HS-5 (cell line): ENCODE results near the gene ZNF70.

Experiments
- DNase-seq: peaks from one replicate; pipeline ENCODE4 v3.0.0-alpha.2; 2012; ENCODE audit warnings: low read depth

The ZNF70 gene

GRCh38 chr22:23779083-23779482 is 28.2 kb upstream of the ZNF70 start:
- DNase-seq: no peak

- no peak for DNase-seq
These were observed 27.6 kb upstream of the ZNF70 start for GRCh38 chr22:23778577-23778900.

GRCh38 chr22:23777776-23778576 is 27.1 kb upstream of the ZNF70 start:
- DNase-seq: no peak

GRCh38 chr22:23775779-23776375 is 25.0 kb upstream of the ZNF70 start:
- DNase-seq: no peak

- DNase-seq: no peak
These were observed 24.1 kb upstream of the ZNF70 start for GRCh38 chr22:23774922-23775436.

GRCh38 chr22:23774114-23774921 is 23.4 kb upstream of the ZNF70 start:
- no peak for DNase-seq

- DNase-seq: no peak
These were observed 22.7 kb upstream of the ZNF70 start for GRCh38 chr22:23773483-23774113.

DNA sequence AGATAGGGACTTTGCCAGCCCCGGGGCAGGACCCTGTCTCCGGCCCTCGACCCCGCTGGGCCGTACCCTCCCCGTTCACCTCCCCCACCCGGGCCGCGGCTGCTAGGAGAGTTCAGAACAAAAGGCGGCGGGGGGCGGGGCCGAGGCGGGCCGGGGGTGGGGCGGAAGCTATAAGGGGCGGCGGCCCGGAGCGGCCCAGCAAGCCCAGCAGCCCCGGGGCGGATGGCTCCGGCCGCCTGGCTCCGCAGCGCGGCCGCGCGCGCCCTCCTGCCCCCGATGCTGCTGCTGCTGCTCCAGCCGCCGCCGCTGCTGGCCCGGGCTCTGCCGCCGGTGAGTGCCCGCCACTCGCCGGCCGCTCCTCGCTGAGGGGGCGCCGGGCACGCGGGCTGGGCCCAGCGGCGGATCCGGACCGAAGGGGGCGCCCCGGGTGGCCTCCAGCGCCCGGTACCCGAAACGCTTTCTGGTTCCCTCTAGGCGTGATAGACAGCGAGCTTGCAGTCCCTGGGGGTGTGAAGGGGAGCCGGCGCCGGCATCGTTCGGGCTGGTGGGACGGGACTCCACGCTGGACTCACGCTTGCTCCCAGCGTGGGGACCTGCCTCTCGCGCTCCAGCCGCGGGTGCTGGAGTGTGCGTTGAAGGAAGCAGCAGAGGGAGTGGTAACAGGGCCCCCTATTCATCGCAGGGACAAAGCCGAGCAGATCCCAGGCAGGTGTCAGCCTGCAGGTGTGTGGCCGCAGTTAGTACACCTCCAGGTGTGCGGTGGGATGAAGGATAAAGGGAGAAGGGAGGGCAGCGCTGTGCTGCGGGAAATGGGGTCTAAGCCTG is 21.9 kb upstream of the ZNF70 start, which contains the start of gene MMP11:
Gene MMP11, plus strand, starts transcription at position 201 of the 825 bp plus-strand sequence. Its CDS starts 22 bp downstream, at position 223.
- DNase-seq: no peak

DNA sequence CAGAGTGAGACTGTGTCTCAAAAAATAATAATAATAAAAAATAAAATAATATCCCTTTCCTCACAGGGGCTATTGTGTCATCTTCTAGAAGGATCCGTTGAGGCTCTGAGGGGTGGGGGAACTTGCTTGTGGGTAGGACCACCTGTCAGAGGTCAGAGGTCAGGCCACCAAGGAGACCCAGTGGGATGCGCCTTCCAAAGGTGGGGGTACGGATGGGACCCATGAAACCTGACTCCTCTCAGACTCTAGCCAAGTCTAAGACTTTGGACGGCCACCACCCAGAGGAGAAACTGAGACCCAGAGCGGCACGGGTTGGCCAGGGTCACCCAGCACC is 21.4 kb upstream of the ZNF70 start:
- DNase-seq: no peak

DNA sequence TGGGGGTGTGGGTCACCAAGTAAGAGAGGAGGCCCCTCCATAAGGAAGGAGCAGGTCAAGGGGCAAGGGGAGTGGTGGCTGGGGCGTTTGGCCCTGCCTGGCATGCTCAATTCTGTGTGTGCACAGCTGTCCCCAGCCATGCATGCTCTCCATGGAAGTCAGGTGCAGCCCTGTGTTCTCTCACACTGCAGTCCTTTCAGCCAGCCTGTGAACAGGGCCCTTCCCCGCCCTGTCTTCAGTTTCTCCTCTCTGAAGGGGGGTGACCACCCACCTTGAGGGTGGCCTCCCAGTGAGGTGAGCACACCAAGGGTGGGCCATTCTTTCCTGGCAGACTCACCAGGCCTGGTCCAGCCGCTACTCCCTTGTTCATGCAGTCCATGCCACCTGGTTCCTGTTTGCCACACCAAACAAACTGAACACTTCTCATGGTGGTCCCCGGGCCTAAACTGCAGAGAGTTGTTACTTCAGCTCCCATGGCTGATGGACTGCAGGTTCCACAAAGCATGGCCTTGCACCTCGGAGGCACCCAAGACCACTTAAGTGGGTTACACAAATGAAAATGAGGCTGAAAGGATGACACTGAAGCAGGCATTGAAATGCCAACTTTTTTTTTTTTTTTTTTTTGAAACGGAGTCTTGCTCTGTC is 18.5 kb upstream of the ZNF70 start:
- no peak for DNase-seq

DNA sequence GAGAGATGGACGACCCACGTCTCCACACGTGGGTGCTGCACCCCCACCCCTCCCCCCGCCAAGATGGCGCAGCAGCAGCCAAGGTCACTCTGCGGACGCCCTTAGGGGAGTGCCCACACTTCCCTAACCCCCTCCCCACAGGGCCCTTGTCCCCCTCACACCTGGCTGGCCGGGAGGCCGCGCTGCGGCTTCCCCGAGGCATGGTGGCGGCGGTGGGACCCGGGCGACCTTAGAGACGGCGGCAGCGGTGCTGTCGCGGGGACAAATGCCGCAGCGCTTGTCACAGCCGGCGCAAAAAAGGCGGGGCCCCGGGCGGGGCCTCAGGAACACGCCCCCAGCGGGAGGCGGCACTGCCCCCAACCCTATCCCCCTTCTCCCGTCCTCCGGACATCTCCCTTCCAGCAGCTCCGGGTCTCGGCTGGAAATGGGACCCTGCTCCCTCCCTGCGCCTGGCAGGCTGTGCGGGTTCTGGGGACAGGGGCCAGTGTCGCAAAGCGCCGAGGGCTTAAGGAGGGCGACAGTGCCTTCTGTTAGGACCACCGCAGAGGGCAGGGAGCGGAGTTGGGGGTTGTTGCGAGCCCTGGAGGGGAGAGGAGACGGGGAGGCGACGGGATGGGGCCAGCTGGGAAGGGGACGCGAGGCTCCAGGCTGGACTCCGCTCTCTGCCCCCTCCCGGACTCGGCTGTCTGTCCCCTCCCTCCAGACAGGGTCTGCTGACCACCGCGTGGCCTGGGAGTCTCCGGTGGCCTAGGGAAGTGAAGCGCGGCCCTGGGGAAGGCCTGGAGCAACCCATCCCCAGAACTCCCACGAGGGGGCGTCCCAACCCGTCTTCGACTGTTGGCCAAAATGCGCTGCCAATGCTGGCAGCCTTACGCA is 17.0 kb upstream of the ZNF70 start, which contains the start of gene CHCHD10:
Gene CHCHD10, minus strand, starts transcription at position 300 of the 876 bp plus-strand sequence. Its CDS starts 98 bp downstream, at position 202.
- DNase-seq: no peak

DNA sequence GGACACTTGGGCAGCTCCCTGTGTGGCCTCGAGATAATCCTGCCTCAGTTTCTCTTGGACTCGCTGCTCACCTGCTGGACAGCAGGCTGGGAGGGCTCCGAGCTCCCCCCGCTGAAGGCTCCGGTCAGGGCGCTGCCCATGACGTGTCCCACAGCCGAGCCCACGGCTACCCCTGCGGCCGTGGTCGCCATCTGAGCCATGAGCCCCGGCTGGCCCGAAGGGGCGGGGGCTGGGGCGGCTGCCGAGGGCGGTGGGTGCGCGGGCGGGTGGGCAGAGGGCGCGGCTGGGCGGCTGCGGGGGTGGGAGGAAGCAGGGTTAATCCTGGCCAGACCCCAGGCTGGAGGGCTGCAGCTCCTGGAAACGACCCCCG is 16.4 kb upstream of the ZNF70 start:
- DNase-seq: no peak

DNA sequence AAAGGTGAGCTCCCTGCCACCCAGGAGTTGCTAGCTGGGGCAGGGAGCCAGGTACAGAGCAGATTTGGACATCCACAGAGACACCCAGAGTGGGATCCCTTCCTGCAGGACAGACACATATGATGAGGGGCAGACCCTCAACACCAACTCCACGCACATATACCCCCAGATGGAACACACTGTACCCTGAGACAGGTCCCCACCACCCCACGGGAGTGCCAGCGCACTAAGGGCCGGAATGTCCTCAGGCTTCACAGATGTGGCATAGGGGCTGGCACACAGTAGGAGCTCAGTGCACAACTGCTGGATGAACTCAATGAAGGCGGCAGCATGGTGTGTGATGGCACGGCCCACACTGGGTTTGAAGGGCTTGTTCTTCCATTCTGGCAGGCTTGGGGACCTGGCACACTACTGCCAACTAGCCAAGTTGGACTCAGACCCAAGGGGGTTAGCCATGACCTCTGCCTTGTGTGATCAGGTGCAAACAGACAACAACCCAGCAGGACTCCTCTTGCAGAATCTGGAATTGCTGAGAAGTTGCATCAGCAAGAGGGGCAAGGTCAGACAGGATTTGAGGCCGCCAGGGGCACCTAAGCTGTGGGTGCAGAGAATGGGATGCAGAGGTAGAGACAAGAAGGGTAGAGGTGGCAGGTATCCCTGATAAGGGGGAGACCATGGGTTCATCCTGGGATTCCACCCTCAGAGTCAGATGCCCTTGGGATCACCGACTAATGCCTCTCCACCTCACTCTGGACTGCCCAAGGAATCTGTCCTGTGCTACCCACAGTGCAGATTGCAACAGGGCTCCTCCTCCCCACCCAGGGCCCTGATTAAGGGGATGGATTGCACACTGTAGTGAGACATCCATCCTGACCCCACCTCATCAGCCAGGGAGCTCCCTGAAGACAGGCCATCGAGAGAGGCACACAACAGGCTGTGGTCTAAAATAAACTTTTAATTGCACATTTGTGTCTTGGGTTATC is 14.3 kb upstream of the ZNF70 start:
- no peak for DNase-seq

DNA sequence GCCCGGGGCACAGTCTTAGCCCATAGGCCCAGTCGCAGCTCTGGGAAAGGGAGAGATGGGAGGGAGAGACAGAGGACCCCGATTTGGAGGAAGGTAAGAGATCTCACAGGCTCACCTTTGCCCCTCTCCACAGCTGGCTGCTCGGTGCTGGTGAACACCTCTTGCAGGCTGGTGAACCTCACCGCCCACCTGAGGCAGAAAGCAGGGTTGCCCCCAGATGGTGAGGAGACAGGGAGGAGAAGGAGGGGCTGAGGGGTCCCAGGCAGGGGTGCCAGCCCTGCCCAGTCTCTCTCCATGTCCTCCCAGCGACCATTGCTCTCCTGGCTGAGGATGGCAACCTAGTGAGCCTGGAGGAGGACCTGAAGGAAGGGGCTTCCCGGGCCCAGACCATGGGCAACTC is 13.0 kb upstream of the ZNF70 start:
- DNase-seq: no peak

GRCh38 chr22:23763579-23763945 is 12.7 kb upstream of the ZNF70 start:
- DNase-seq: no peak

GRCh38 chr22:23762842-23763578 is 12.1 kb upstream of the ZNF70 start, which contains the start of gene C22orf15:
Gene C22orf15 (plus strand): TSS chr22:23762990. CDS start chr22:23763307, 317 bp downstream.
- no peak for DNase-seq

DNA sequence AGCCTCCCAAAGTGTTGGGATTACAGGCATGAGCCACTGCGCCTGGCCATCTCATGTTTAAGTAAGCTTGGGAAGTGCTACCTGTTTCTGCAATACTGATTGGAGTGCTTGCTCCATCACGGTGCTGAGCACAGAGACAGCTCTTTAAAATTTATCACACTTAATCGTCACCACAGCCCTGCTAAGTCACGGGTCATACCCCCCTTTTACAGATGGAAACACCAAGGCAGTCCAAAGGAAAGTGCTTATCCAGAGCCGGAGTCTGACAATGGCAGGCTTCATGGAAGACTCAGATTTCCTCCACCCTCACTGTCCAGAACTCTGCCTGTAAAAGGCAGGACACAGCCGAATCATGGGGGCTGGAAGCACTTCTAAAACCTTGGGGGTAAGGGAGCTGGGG is 9.1 kb upstream of the ZNF70 start:
- DNase-seq: no peak

GRCh38 chr22:23759566-23759965 is 8.7 kb upstream of the ZNF70 start:
- no peak for DNase-seq
